ENCODE measurements around the gene GJC1. TPM values are rescaled to one million over a fixed set of nuclear protein-coding genes. Genes with fewer than 3 reads are reported as not detected.
"Not testable (repeated sequence)": the region's sequence is repeated elsewhere in the genome, so short reads cannot be mapped to it uniquely, and the experiment has no call there.

The GJC1 gene
- total RNA-seq, 4 donors from 2014 or later: 1.2 to 5.9 (median 1.6) TPM

- no peaks in the 10 kb centered on the region for H3K36me3 ChIP-seq
- TF ChIP-seq CTCF (IDR thresholded peaks at IDR 0.05): no peak
- TF ChIP-seq POLR2A (IDR thresholded peaks at IDR 0.05): no peak
- no peak for DNase-seq
- H3K27me3 ChIP-seq: peaks cover 5 to 58% (median 12%) of the 10 kb centered on the region in 4 donors
- H3K4me3 ChIP-seq: no peak overlapping the region
- 21 to 60% methylated on average over 2 to 4 of the region's 5 CpGs for WGBS, 2 donors
- no peak overlapping the region for H3K27ac ChIP-seq
- intact Hi-C loops (cut with DNase I): no loop called here
- H3K9me3 ChIP-seq: no peaks in the 10 kb centered on the region
- peaks cover 10 to 17% (median 14%) of the 10 kb centered on the region in 3 donors for H3K4me1 ChIP-seq
These were observed 72.1 kb downstream of the GJC1 start for GRCh38 chr17:44757918-44758413.

- 64 to 84% methylated on average over 5 to 9 of the region's 10 CpGs for WGBS, 2 donors
- H3K27me3 ChIP-seq: peaks cover 5 to 55% (median 12%) of the 10 kb centered on the region in 4 donors
- intact Hi-C loops (cut with DNase I): no loop called here
These were observed 72.8 kb downstream of the GJC1 start for GRCh38 chr17:44757045-44757917.

GRCh38 chr17:44755180-44755579, 74.9 kb downstream of the GJC1 start:
- DNase-seq; H3K9me3 ChIP-seq; intact Hi-C loops (cut with DNase I); H3K4me3 ChIP-seq; H3K27ac ChIP-seq; H3K36me3 ChIP-seq: not testable (repeated sequence)
- 86 to 93% methylated on average over 5 of the region's 5 CpGs for WGBS, 2 donors
- peaks cover 5 to 34% (median 12%) of the 10 kb centered on the region in 4 donors for H3K27me3 ChIP-seq
- peaks cover 10 to 17% (median 14%) of the 10 kb centered on the region in 3 donors for H3K4me1 ChIP-seq

More at GRCh38 chr17:44757045-44757917, 72.8 kb downstream of the GJC1 start:
- Histone ChIP-seq H3K36me3 (no peaks in the 10 kb centered on the region), H3K4me3 (no peak overlapping the region), H3K27ac (no peak overlapping the region), H3K9me3 (no peaks in the 10 kb centered on the region), H3K4me1 (peaks cover 10 to 17% (median 14%) of the 10 kb centered on the region in 3 donors)
- no peak for DNase-seq
- TF ChIP-seq POLR2A (IDR thresholded peaks at IDR 0.05) (no peak), CTCF (IDR thresholded peaks at IDR 0.05) (no peak)

GRCh38 chr17:44754276-44754675, 75.8 kb downstream of the GJC1 start:
- Histone ChIP-seq H3K9me3 (no peaks in the 10 kb centered on the region), H3K4me1 (peaks cover 6 to 11% (median 9%) of the 10 kb centered on the region in 3 donors), H3K27ac (no peak overlapping the region), H3K36me3 (peaks cover 0 to 16% (median 0%) of the 10 kb centered on the region in 3 donors), H3K4me3 (no peak overlapping the region), H3K27me3 (peaks cover 2 to 25% (median 4%) of the 10 kb centered on the region in 4 donors)
- intact Hi-C loops (cut with DNase I): no loop called here
- WGBS, 2 donors: 72 to 78% methylated on average over 7 of the region's 7 CpGs
- no peak for DNase-seq
- TF ChIP-seq POLR2A (IDR thresholded peaks at IDR 0.05): no peak
- TF ChIP-seq CTCF (IDR thresholded peaks at IDR 0.05): no peak

GRCh38 chr17:44752953-44753861, 76.9 kb downstream of the GJC1 start:
- H3K4me1 ChIP-seq: peaks cover 0 to under 1% (median 0%) of the 10 kb centered on the region in 3 donors
- H3K36me3 ChIP-seq: peaks cover 0 to 27% (median 0%) of the 10 kb centered on the region in 3 donors
- DNase-seq: no peak
- no peak overlapping the region for H3K4me3 ChIP-seq
- TF ChIP-seq POLR2A (IDR thresholded peaks at IDR 0.05): no peak
- no peak for TF ChIP-seq CTCF (IDR thresholded peaks at IDR 0.05)
- peaks cover 0 to 14% (median under 1%) of the 10 kb centered on the region in 4 donors for H3K27me3 ChIP-seq
- 74 to 83% methylated on average over 4 to 14 of the region's 17 CpGs for WGBS, 2 donors
- H3K9me3 ChIP-seq: no peaks in the 10 kb centered on the region
- intact Hi-C loops (cut with DNase I): no loop called here
- H3K27ac ChIP-seq: no peak overlapping the region

Data from esophagus squamous epithelium (tissue), 5 donors.